Heart right ventricle (tissue), 16 donors: ENCODE results near the gene SOWAHA. TPM values are rescaled to one million over a fixed set of nuclear protein-coding genes. Genes with fewer than 3 reads are reported as not detected.

Experiments
- ATAC-seq, 8 donors: fragments of 200-7000 bp; cut with Tn5 transposase; one replicate each; pipeline ENCODE4 v1.9.1; 2020; ENCODE audit warnings: mild to moderate bottlenecking in 8 of 8, moderate library complexity in 8 of 8, moderate number of reproducible peaks in 1 of 8
- DNase-seq, 2 donors: peaks; one replicate each; pipeline ENCODE4 v3.0.0-alpha.2; 2020
- H3K27ac ChIP-seq, 10 donors: fragments of 200-600 bp; sonication (generic) in 2 of 10; one replicate each; pipeline versions ENCODE4 v1.5.0 to v1.8.0; 2020 to 2022; ENCODE audit warnings: mild to moderate bottlenecking in 3 of 10
- H3K27me3 ChIP-seq, 7 donors: fragments of 200-600 bp; one replicate each; pipeline ENCODE4 v1.8.0; 2021 to 2022; ENCODE audit warnings: mild to moderate bottlenecking in 2 of 7
- H3K36me3 ChIP-seq, 9 donors: fragments of 200-600 bp; sonication (generic) in 1 of 9; one replicate each; pipeline versions ENCODE4 v1.5.0 to v1.8.0; 2020 to 2022; ENCODE audit warnings: mild to moderate bottlenecking in 2 of 9
- H3K4me1 ChIP-seq, 9 donors: fragments of 200-600 bp; sonication (generic) in 1 of 9; one replicate each; pipeline versions ENCODE4 v1.5.0 to v1.8.0; 2020 to 2022; ENCODE audit warnings: mild to moderate bottlenecking in 4 of 9
- H3K4me3 ChIP-seq, 10 donors: fragments of 200-600 bp; sonication (generic) in 2 of 10; one replicate each; pipeline versions ENCODE4 v1.5.0 to v1.8.0; 2020 to 2022; ENCODE audit warnings: mild to moderate bottlenecking in 7 of 10, moderate library complexity in 2 of 10
- H3K9me3 ChIP-seq, 11 donors: fragments of 200-600 bp in 10 of 11; sonication (generic) in 2 of 11; one replicate each; pipeline versions ENCODE4 v1.5.0 to v1.8.0; 2013 to 2022; ENCODE audit warnings: mild to moderate bottlenecking in 2 of 11, control low read depth in 1 of 11, moderate library complexity in 1 of 11
- WGBS, 2 donors: extraction: QIAGEN DNeasy Blood & Tissue Kit; methylation state at CpG; one replicate each; pipeline ENCODE4 v1.1.7; 2013; ENCODE audit warnings: inconsistent platforms in 1 of 2; 5-methylcytosine and 5-hydroxymethylcytosine counted together
- intact Hi-C, 10 donors: fragments of 100-400 bp; cut with DNase I; formaldehyde crosslinking; loops; one replicate each; pipeline versions ENCODE4 v1.11.1 to v1.14.2; 2022
- polyA plus RNA-seq, 2 donors: library from polyadenylated mRNA; stranded (reverse); fragments of 200-250 nt; gene quantifications; one replicate each; pipeline ENCODE4 v1.2.3, GENCODE V29; 2013
- total RNA-seq, 10 donors: library from RNA; stranded (reverse); fragmentation: NEBNext Ultra II Directional in 3 of 10; extraction: Animal tissue kit (Norgen Biotek cat#: 25700) in 3 of 10; gene quantifications; one replicate each; pipeline versions ENCODE4 v1.2.1 to v1.2.4, GENCODE V29; 2021 to 2023
- TF ChIP-seq, protein P1 (sequence below), 9 donors: fragments of 200-600 bp; sonication (generic) in 2 of 9; IDR thresholded peaks; one replicate each; pipeline versions ENCODE4 v1.5.0 to v1.8.0; 2021 to 2022; ENCODE audit warnings: antibody characterized with exemption in 9 of 9, mild to moderate bottlenecking in 5 of 9, moderate library complexity in 1 of 9
- donor health status: Arrhythmogenic right ventricular cardiomyopathy.
- donor health status: ischemic (EF 13 %, LVEDD 7.1; RV severe dilation, severe dysfunction).
- donor health status: healthy with polysubstance abuse.
- donor health status: DM: no; HTN: yes; CAD: no.
- donor health status: DM: no; HTN: no; CAD: no.
- donor health status: ischemic (EF 25% LVEDD 6.9; RV normal size, moderate dysfunction).
- donor health status: ischemic (EF 25% LVEDD 5.7; RV mildly dilated, moderate dysfunction).
- donor health status: healthy.
- donor health status: DM: yes; HTN: yes; CAD: no.
- donor health status: Ischemic cardiomyopathy.
- donor health status: ischemic (EF 35%, LVEDD 5.7; RV mildly dilated, moderate dysfunction).
- donor health status: nonischemic (EF 11% LVEDD 7.7; RV severe dilation, severe dysfunction).
- donor health status: DM: yes; HTN: yes; CAD: no.
- donor health status: PGD.
- donor health status: ischemic (EF 29% LVEDD 5.4; RV normal size, mild dysfunction).
- donor health status: nonischemic (EF 23%, LVEDD 6.1; RV moderate dilation, normal function).

SOWAHA gene
- total and polyA plus RNA-seq, 12 donors, result 0.07 to 0.19 (median 0.13) TPM; not detected in 7

DNA sequence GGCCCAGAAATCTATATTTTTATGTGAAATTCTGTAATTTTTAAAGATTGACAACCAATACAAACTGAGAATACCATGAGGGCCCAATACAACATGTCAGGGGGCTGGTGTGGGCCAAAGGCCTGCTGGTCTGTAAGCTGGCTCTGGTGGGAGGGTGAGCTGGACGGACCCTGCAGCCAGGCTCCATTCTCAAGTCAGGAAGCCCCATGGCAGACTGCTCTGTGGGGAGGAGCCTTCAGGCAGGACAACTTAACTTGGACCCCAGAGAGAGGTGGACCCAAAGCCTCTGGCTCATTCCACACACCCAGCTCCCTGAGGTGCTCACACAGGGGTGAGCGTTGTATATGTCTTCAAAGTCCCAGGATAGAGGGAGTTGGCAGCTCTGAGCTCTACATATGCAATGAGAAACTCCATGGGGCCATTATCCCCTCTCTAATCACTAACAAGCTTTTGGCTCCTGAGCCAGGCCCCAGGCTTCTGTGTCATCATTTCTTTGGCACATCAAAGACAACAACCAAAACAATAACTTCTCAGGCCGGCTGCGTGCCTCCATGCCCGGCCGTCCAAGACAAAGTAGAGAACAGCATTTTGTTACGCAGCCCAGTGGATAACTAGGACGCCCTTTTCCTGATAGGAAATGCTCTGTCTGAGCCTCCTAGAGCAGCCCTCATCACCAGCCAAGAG is 42.5 kb upstream of the SOWAHA start:
- ATAC-seq (peak in 2 of 8 donors; percentile 12 to 27), DNase-seq (no peak)
- Histone ChIP-seq H3K36me3 (no peaks in the 10 kb centered on the region), H3K27me3 (peaks cover 0 to 2% (median 0%) of the 10 kb centered on the region in 7 donors), H3K4me1 (peaks cover 27 to 96% (median 83%) of the 10 kb centered on the region in 9 donors), H3K9me3 (no peaks in the 10 kb centered on the region), H3K4me3 (no peak overlapping the region), H3K27ac (peak overlapping the region in 9 of 10 donors; percentile 13 to 91 (median 74))
- TF ChIP-seq, protein P1, sequence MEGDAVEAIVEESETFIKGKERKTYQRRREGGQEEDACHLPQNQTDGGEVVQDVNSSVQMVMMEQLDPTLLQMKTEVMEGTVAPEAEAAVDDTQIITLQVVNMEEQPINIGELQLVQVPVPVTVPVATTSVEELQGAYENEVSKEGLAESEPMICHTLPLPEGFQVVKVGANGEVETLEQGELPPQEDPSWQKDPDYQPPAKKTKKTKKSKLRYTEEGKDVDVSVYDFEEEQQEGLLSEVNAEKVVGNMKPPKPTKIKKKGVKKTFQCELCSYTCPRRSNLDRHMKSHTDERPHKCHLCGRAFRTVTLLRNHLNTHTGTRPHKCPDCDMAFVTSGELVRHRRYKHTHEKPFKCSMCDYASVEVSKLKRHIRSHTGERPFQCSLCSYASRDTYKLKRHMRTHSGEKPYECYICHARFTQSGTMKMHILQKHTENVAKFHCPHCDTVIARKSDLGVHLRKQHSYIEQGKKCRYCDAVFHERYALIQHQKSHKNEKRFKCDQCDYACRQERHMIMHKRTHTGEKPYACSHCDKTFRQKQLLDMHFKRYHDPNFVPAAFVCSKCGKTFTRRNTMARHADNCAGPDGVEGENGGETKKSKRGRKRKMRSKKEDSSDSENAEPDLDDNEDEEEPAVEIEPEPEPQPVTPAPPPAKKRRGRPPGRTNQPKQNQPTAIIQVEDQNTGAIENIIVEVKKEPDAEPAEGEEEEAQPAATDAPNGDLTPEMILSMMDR (IDR thresholded peaks at IDR 0.05), result no peak
- intact Hi-C loops, result loop anchor here in 1 of 10 donors (5.0 kb wide), 2 partner anchors 33 to 47 kb away; partner anchors contain the start of gene KIF3A
- WGBS, 2 donors, result 69 to 72% methylated on average over 8 of the region's 8 CpGs

DNA sequence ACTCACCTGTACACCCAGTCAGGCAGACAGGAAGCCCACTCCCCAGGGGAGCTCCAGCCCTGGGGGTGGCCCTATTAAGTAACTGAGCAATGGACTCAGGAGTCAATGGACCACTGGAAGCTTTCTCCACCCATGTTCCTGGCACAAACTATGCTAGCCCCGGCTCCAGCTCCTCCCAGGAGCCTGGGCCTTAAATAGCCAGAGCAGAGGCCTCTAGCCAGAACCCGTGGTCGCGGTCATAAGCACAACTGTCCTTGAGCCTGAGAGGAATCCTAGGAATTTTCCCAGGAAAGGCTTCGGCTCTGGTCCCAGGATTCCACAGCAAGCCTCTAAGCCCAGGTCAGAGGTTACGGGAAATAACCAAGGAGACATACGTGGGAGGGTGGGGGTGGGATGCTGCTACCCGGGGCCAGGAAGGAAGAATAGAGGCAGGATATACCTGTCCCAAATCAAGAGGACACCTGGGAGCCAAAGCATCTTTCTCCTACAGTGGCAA is 41.6 kb upstream of the SOWAHA start:
- peaks cover 25 to 96% (median 81%) of the 10 kb centered on the region in 9 donors for H3K4me1 ChIP-seq
- WGBS, 2 donors, result 18 to 19% methylated on average over 8 of the region's 8 CpGs
- intact Hi-C loops, result loop anchor here in 1 of 10 donors (5.0 kb wide), 2 partner anchors 34 to 46 kb away; partner anchors contain the start of gene KIF3A
- H3K9me3 ChIP-seq, result no peaks in the 10 kb centered on the region
- H3K4me3 ChIP-seq, result no peak overlapping the region
- TF ChIP-seq, protein P1 (IDR thresholded peaks at IDR 0.05), result no peak
- peak overlapping the region in 9 of 10 donors; percentile 13 to 91 (median 74) for H3K27ac ChIP-seq
- ATAC-seq (peak; percentile 42 to 72 (median 58)), DNase-seq (peak; percentile 43 to 63)
- H3K36me3 ChIP-seq, result no peaks in the 10 kb centered on the region
- peaks cover 0 to 5% (median 0%) of the 10 kb centered on the region in 7 donors for H3K27me3 ChIP-seq

DNA sequence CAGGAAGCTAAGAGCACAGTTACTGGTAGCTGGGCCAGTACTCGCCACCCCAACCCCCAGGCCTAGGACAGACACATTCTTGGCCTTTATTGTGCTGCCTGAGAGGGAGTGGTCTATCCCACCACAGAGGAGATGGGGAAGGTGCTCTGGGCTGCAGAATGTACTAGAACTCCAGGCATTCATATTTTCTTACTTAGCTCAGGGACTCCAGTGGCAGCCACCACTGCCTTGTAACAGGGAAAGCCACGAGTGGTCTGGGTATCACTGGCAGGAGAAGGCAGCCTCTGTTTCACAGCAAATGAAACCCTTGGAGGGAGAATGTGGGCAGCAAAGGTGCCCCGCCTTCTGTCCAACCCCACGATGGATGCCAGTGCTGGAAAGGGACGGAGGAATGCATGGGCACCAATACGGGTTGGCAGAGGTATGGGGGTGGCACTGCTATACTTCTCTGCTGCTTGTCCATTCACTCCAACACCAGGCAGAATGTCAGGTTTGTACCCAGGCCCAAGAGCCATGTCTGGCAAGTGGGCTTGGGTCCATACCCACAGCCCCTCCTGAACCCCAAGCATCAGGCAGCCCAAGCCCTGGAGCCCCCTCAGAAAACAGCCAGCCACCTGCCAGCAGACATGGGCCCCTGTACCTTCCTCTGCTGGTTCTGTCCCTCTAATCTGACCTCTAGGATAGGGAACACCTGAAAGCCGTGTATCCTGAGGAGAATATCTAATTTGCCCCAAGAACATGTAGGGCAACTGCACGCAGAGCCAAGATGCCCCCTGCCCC is 40.6 kb upstream of the SOWAHA start:
- Histone ChIP-seq H3K4me1 (peaks cover 18 to 86% (median 72%) of the 10 kb centered on the region in 9 donors), H3K27ac (peak overlapping the region in 9 of 10 donors; percentile 13 to 91 (median 69)), H3K9me3 (no peaks in the 10 kb centered on the region), H3K4me3 (no peak overlapping the region), H3K36me3 (no peaks in the 10 kb centered on the region), H3K27me3 (peaks cover 0 to 8% (median 0%) of the 10 kb centered on the region in 7 donors)
- 47 to 77% methylated on average over 8 of the region's 8 CpGs for WGBS, 2 donors
- intact Hi-C loops, result loop anchor here in 1 of 10 donors (5.0 kb wide), 2 partner anchors 35 to 45 kb away; partner anchors contain the start of gene KIF3A
- peak in 1 of 8 donors; percentile 33 for ATAC-seq
- no peak for DNase-seq
- TF ChIP-seq, protein P1 (IDR thresholded peaks at IDR 0.05), result no peak

DNA sequence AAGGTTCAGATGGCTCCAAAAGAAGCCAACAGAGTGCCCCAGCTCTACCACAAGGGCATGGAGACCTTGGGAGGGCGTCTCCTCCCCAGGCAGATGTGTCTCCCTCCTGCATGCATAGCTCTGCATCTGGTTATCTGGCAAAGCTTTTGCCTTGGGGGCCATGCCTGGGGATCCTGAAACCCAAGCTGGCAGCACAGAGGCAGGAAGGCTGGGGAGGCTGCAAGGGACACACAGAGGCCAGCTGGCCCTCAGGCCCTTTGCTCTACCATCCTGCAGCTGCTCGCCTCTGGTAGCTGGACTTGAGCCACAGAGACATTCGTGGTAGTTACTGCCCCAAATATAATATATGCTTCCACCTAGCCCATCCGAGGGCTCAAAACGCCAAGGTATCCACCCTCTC is 40.0 kb upstream of the SOWAHA start:
- WGBS, 2 donors, result 80 to 85% methylated on average over 5 of the region's 5 CpGs
- intact Hi-C loops, result loop anchor here in 1 of 10 donors (5.0 kb wide), 2 partner anchors 36 to 44 kb away; partner anchors contain the start of gene KIF3A
- peak overlapping the region in 7 of 10 donors; percentile 1 to 91 (median 69) for H3K27ac ChIP-seq
- H3K36me3 ChIP-seq, result no peaks in the 10 kb centered on the region
- H3K27me3 ChIP-seq, result peaks cover 0 to 14% (median 0%) of the 10 kb centered on the region in 7 donors
- no peak for ATAC-seq
- no peak for DNase-seq
- H3K4me1 ChIP-seq, result peaks cover 15 to 87% (median 70%) of the 10 kb centered on the region in 9 donors
- no peak overlapping the region for H3K4me3 ChIP-seq
- H3K9me3 ChIP-seq, result no peaks in the 10 kb centered on the region
- TF ChIP-seq, protein P1 (IDR thresholded peaks at IDR 0.05), result no peak
